Endothelial cell of umbilical vein (primary cell): ENCODE measurements around the gene KRTAP6-1. TPM values are rescaled to one million over a fixed set of nuclear protein-coding genes. Genes with fewer than 3 reads are reported as not detected.

Experiments
- BruUV-seq: library from RNA; stranded (reverse); fragments of 400-500 nt; replicated peaks from 2 replicates; lab custom pipeline; 2021; lab: Mats Ljungman, UMichigan
- CTCF ChIA-PET: fragments of 300-600, 350-600 bp; sonication (Branson Sonifier 250); formaldehyde crosslinking; loops from one replicate; lab custom pipeline; 2021; ENCODE audit warnings: antibody characterized with exemption, inconsistent platforms; lab: Charles Lee
- POLR2A ChIA-PET: fragments of 300-600, 350-600 bp; sonication (Branson Sonifier 250); formaldehyde crosslinking; loops from one replicate; lab custom pipeline; 2021; ENCODE audit warnings: antibody characterized with exemption, inconsistent platforms; lab: Charles Lee
- DNase-seq: peaks from one replicate; pipeline ENCODE4 v3.0.0-alpha.2; 2011; ENCODE audit warnings: low read depth, low spot score
- FAIRE-seq: peaks from 2 replicates; lab custom pipeline; 2011; peaks lifted over from hg19 to GRCh38; lab: Jason Lieb, UNC
- H2AFZ ChIP-seq: 2 replicates; pipeline ENCODE4 v1.6.0; 2012; ENCODE audit warnings: low read depth, low read length, control low read depth, inconsistent platforms
- H3K27ac ChIP-seq: 2 replicates; pipeline ENCODE4 v1.5.1; 2011; ENCODE audit warnings: low read depth, mild to moderate bottlenecking, control low read depth, low read length, moderate library complexity; ENCODE audit not compliant: insufficient read depth
- H3K27me3 ChIP-seq, 2 experiments: 2 replicates each; pipeline versions ENCODE4 v1.6.0 to v1.6.1; 2011; ENCODE audit warnings: low read length in 2 of 2, mixed read lengths in 1 of 2; ENCODE audit not compliant: control insufficient read depth in 2 of 2, insufficient read depth in 2 of 2
- H3K36me3 ChIP-seq, 2 experiments: 2 replicates in 1 of 2; 3 replicates in 1 of 2; pipeline ENCODE4 v1.5.1; 2011; ENCODE audit warnings: low read length in 2 of 2, mild to moderate bottlenecking in 1 of 2, moderate library complexity in 1 of 2; ENCODE audit not compliant: control insufficient read depth in 2 of 2, insufficient read depth in 2 of 2; ENCODE audit errors: extremely low read depth in 1 of 2
- H3K4me1 ChIP-seq: 3 replicates; pipeline ENCODE4 v1.5.1; 2011; ENCODE audit warnings: mild to moderate bottlenecking, low read length; ENCODE audit not compliant: control insufficient read depth, insufficient read depth; ENCODE audit errors: extremely low read depth
- H3K4me2 ChIP-seq: 2 replicates; pipeline ENCODE4 v1.6.1; 2011; ENCODE audit warnings: low read length, control low read depth, mixed read lengths; ENCODE audit not compliant: insufficient read depth
- H3K4me3 ChIP-seq, 3 experiments: fragments of 200-600 bp in 1 of 3; sonication (generic), shearing (Covaris generic) in 1 of 3; replicated peaks in 1 of 3; 2 replicates each; pipeline ENCODE4 v1.5.1; 2011 to 2016; ENCODE audit warnings: control low read depth in 3 of 3, low read length in 3 of 3, mild to moderate bottlenecking in 2 of 3, inconsistent platforms in 1 of 3, low read depth in 1 of 3, moderate library complexity in 1 of 3; ENCODE audit not compliant: insufficient read depth in 1 of 3
- H3K79me2 ChIP-seq: 2 replicates; pipeline ENCODE4 v1.6.0; 2012; ENCODE audit warnings: low read length, inconsistent platforms; ENCODE audit not compliant: control insufficient read depth, insufficient read depth
- H3K9ac ChIP-seq: replicated peaks from 2 replicates; pipeline ENCODE3; 2011; ENCODE audit warnings: low read length, control low read depth; ENCODE audit not compliant: insufficient read depth; ENCODE audit errors: extremely low read depth
- H3K9me1 ChIP-seq: replicated peaks from 3 replicates; pipeline ENCODE4 v1.6.0; 2011; ENCODE audit warnings: mild to moderate bottlenecking, low read length; ENCODE audit not compliant: control insufficient read depth, insufficient read depth; ENCODE audit errors: extremely low read depth
- H3K9me3 ChIP-seq: replicated peaks from 2 replicates; pipeline ENCODE4 v1.5.1; 2012; ENCODE audit warnings: low read length, inconsistent platforms; ENCODE audit not compliant: control insufficient read depth, insufficient read depth
- H4K20me1 ChIP-seq: replicated peaks from 2 replicates; pipeline ENCODE3; 2011; ENCODE audit warnings: mild to moderate bottlenecking, low read length; ENCODE audit not compliant: control insufficient read depth, insufficient read depth; ENCODE audit errors: extremely low read depth
- EZH2 ChIP-seq: IDR thresholded peaks from 2 replicates; pipeline ENCODE4 v1.6.1; 2012; ENCODE audit warnings: borderline replicate concordance, low read depth, mild to moderate bottlenecking, moderate library complexity, low read length, inconsistent platforms; ENCODE audit not compliant: severe bottlenecking
- FOS ChIP-seq: IDR thresholded peaks from 2 replicates; pipeline ENCODE4 v1.6.1; 2011; ENCODE audit warnings: mild to moderate bottlenecking, low read length, moderate library complexity, borderline replicate concordance; ENCODE audit not compliant: insufficient read depth
- GATA2 ChIP-seq: IDR thresholded peaks from 2 replicates; pipeline ENCODE4 v1.7.0; 2011; ENCODE audit warnings: low read depth, mild to moderate bottlenecking, moderate library complexity, mixed read lengths, low read length; ENCODE audit not compliant: insufficient read length, insufficient read depth
- JUN ChIP-seq: IDR thresholded peaks from 2 replicates; pipeline ENCODE4 v1.6.1; 2011; ENCODE audit warnings: borderline replicate concordance, low read depth; ENCODE audit not compliant: insufficient read length, insufficient read depth
- MYC ChIP-seq: IDR thresholded peaks from one replicate; pipeline ENCODE4 v1.6.1; 2011; ENCODE audit warnings: mild to moderate bottlenecking, low read depth, low read length
- POLR2A ChIP-seq: IDR thresholded peaks from 2 replicates; pipeline ENCODE4 v1.6.1; 2012; ENCODE audit warnings: low read depth, mild to moderate bottlenecking, control low read depth, low read length
- POLR2AphosphoS5 ChIP-seq: IDR thresholded peaks from 2 replicates; pipeline ENCODE4 v1.6.1; 2012; ENCODE audit warnings: low read depth, mild to moderate bottlenecking, control low read depth, low read length, moderate library complexity; ENCODE audit not compliant: insufficient read depth
- dilution Hi-C: fragments of 300-500 bp; cut with MboI; formaldehyde crosslinking; loops from one replicate; pipeline ENCODE4 v1.15.0; 2019; ENCODE audit warnings: low sequenced_read_pairs; ENCODE audit not compliant: extremely low pct_ligation_motif_present
- intact Hi-C: fragments of 100-400 bp; cut with micrococcal nuclease; formaldehyde crosslinking; loops from one replicate; pipeline ENCODE4 v1.10.0; 2022
- polyA plus RNA-seq, 4 experiments: library from polyadenylated mRNA; depleted of rRNA in 3 of 4; stranded (reverse) in 3 of 4; unstranded in 1 of 4; fragments of >200 nt; gene quantifications; 2 replicates each; pipeline versions ENCODE4 v1.2.1 to v1.2.3, GENCODE V29; 2011 to 2012; ENCODE audit warnings: missing spikeins in 1 of 4
- total RNA-seq: library from RNA; stranded (reverse); gene quantifications from 2 replicates; pipeline ENCODE4 v1.2.3, GENCODE V29; 2021
- TF ChIP-seq, protein P1 (sequence below), 2 donors: IDR thresholded peaks; 1 replicate in 1 of 2; 2 replicates in 1 of 2; pipeline ENCODE4 v1.5.1; 2011; ENCODE audit warnings: low read length in 2 of 2, mild to moderate bottlenecking in 2 of 2, moderate library complexity in 2 of 2, control low read depth in 1 of 2, inconsistent platforms in 1 of 2, low read depth in 1 of 2; ENCODE audit not compliant: insufficient read depth in 1 of 2; ENCODE audit errors: extremely low read depth in 1 of 2
- TF ChIP-seq, protein P2 (sequence below): IDR thresholded peaks from 2 replicates; pipeline ENCODE4 v1.6.1; 2011; ENCODE audit not compliant: insufficient read depth, insufficient read length

The KRTAP6-1 gene
- total and polyA plus RNA-seq, 2 donors (not counting 3 experiments of a cell fraction or from before 2014, with no cell fraction given), result not detected

DNA sequence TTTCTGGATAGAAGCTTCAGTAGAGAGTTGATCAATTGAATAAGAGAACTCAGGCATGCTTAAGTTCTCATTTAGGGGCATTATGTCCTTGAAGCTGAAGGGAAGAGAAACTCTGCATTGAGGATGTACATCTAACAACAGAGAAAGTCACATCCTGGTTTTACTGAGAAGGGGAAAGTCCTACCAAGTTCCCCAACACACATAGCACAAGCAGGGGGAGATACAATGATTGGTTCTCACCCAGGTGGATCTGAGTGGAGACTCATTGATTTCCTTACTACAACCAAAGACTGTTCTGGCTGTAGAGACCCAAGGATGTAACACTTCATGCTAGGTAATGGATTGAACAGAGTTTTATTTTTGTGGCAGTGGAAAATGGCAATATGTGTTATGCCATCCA, 1.5 kb upstream of the KRTAP6-1 start:
- TF ChIP-seq GATA2 (no peak), JUN (no peak), FOS (no peak), EZH2 (no peak), POLR2A (no peak), POLR2AphosphoS5 (no peak), MYC (no peak)
- TF ChIP-seq, protein P1, sequence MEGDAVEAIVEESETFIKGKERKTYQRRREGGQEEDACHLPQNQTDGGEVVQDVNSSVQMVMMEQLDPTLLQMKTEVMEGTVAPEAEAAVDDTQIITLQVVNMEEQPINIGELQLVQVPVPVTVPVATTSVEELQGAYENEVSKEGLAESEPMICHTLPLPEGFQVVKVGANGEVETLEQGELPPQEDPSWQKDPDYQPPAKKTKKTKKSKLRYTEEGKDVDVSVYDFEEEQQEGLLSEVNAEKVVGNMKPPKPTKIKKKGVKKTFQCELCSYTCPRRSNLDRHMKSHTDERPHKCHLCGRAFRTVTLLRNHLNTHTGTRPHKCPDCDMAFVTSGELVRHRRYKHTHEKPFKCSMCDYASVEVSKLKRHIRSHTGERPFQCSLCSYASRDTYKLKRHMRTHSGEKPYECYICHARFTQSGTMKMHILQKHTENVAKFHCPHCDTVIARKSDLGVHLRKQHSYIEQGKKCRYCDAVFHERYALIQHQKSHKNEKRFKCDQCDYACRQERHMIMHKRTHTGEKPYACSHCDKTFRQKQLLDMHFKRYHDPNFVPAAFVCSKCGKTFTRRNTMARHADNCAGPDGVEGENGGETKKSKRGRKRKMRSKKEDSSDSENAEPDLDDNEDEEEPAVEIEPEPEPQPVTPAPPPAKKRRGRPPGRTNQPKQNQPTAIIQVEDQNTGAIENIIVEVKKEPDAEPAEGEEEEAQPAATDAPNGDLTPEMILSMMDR (IDR thresholded peaks at IDR 0.05; ENCODE audit: extremely low read depth in 1 of 2, insufficient read depth in 1 of 2, low read depth in 1 of 2, low read length in 2 of 2), result no peak
- TF ChIP-seq, protein P2, sequence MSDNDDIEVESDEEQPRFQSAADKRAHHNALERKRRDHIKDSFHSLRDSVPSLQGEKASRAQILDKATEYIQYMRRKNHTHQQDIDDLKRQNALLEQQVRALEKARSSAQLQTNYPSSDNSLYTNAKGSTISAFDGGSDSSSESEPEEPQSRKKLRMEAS, result no peak
- Histone ChIP-seq H3K36me3 (no peaks in the 10 kb centered on the region), H3K9me3 (peaks cover 4% of the 10 kb centered on the region), H3K27me3 (no peaks in the 10 kb centered on the region), H3K4me1 (no peaks in the 10 kb centered on the region), H3K9ac (no peak overlapping the region), H3K9me1 (no peaks in the 10 kb centered on the region), H4K20me1 (no peaks in the 10 kb centered on the region), H3K79me2 (no peaks in the 10 kb centered on the region), H3K4me3 (no peak overlapping the region), H3K4me2 (no peak overlapping the region), H2AFZ (no peak overlapping the region), H3K27ac (no peak overlapping the region)
- no TSS peak for BruUV-seq
- no peak for DNase-seq
- intact Hi-C loops, result no loop called here
- ChIA-PET CTCF (no interaction called here), POLR2A (no interaction called here)
- FAIRE-seq, result no peak
- dilution Hi-C loops, result no loop called here
